ENCODE measurements around the gene BPIFA1. TPM values are rescaled to one million over a fixed set of nuclear protein-coding genes. Genes with fewer than 3 reads are reported as not detected.

BPIFA1 gene
- total and polyA plus RNA-seq, 2 experiments from 2014 or later: not detected

- no peak overlapping the region for H3K4me3 ChIP-seq
Observed at GRCh38 chr20:33279261-33279910, 43.6 kb downstream of the BPIFA1 start.

More at GRCh38 chr20:33279261-33279910, 43.6 kb downstream of the BPIFA1 start:
- peaks cover 23% of the 10 kb centered on the region for H3K4me1 Mint-ChIP-seq
- Histone ChIP-seq H3K4me1 (ENCODE audit: insufficient read depth) (0 out of 2 replicates have a peak, but pooled peaks cover 8% of the 10 kb centered on the region), H3K4me2 (no peak overlapping the region), H3K27me3 (ENCODE audit: insufficient read depth) (no peaks in the 10 kb centered on the region), H3K79me2 (replicated peaks; ENCODE audit: insufficient read depth) (no peaks in the 10 kb centered on the region), H3K36me3 (ENCODE audit: insufficient read depth) (no peaks in the 10 kb centered on the region), H3F3A (replicated peaks; ENCODE audit: low read depth) (no peaks in the 10 kb centered on the region), H2AFZ (no peak overlapping the region), H4K20me1 (replicated peaks; ENCODE audit: insufficient read depth) (no peaks in the 10 kb centered on the region), H3K27ac (ENCODE audit: low read depth) (no peak overlapping the region), H3K9me2 (ENCODE audit: insufficient read depth) (no peaks in the 10 kb centered on the region)
- DNase-seq (ENCODE audit: low spot score): no peak
- ATAC-seq: no peak
- H3K9me3 Mint-ChIP-seq: no peaks in the 10 kb centered on the region
- H3K27ac Mint-ChIP-seq: no peak overlapping the region
- H3K36me3 Mint-ChIP-seq (ENCODE audit: low read depth): no peaks in the 10 kb centered on the region
- no peak overlapping the region for H3K4me3 Mint-ChIP-seq
- TF ChIP-seq ZNF331 (CRISPR knock-in tag; IDR thresholded peaks at IDR 0.05; ENCODE audit: low read depth) (no peak), EZH2 (IDR thresholded peaks at IDR 0.05; ENCODE audit: low read depth, unreplicated experiment) (no peak), CTCF (conservative IDR thresholded peaks at IDR 0.05; ENCODE audit: low read depth in 2 of 2) (no peak), STAT1 (IDR thresholded peaks at IDR 0.05; ENCODE audit: unreplicated experiment) (no peak), EZH2phosphoT487 (IDR thresholded peaks at IDR 0.05; ENCODE audit: unreplicated experiment) (no peak), CREB1 (CRISPR knock-in tag; IDR thresholded peaks at IDR 0.05; ENCODE audit: low read depth) (no peak), JUNB (IDR thresholded peaks at IDR 0.05; ENCODE audit: unreplicated experiment) (no peak), POLR2AphosphoS5 (IDR thresholded peaks at IDR 0.05; ENCODE audit: low read depth) (no peak)
- TF ChIP-seq, protein P1, sequence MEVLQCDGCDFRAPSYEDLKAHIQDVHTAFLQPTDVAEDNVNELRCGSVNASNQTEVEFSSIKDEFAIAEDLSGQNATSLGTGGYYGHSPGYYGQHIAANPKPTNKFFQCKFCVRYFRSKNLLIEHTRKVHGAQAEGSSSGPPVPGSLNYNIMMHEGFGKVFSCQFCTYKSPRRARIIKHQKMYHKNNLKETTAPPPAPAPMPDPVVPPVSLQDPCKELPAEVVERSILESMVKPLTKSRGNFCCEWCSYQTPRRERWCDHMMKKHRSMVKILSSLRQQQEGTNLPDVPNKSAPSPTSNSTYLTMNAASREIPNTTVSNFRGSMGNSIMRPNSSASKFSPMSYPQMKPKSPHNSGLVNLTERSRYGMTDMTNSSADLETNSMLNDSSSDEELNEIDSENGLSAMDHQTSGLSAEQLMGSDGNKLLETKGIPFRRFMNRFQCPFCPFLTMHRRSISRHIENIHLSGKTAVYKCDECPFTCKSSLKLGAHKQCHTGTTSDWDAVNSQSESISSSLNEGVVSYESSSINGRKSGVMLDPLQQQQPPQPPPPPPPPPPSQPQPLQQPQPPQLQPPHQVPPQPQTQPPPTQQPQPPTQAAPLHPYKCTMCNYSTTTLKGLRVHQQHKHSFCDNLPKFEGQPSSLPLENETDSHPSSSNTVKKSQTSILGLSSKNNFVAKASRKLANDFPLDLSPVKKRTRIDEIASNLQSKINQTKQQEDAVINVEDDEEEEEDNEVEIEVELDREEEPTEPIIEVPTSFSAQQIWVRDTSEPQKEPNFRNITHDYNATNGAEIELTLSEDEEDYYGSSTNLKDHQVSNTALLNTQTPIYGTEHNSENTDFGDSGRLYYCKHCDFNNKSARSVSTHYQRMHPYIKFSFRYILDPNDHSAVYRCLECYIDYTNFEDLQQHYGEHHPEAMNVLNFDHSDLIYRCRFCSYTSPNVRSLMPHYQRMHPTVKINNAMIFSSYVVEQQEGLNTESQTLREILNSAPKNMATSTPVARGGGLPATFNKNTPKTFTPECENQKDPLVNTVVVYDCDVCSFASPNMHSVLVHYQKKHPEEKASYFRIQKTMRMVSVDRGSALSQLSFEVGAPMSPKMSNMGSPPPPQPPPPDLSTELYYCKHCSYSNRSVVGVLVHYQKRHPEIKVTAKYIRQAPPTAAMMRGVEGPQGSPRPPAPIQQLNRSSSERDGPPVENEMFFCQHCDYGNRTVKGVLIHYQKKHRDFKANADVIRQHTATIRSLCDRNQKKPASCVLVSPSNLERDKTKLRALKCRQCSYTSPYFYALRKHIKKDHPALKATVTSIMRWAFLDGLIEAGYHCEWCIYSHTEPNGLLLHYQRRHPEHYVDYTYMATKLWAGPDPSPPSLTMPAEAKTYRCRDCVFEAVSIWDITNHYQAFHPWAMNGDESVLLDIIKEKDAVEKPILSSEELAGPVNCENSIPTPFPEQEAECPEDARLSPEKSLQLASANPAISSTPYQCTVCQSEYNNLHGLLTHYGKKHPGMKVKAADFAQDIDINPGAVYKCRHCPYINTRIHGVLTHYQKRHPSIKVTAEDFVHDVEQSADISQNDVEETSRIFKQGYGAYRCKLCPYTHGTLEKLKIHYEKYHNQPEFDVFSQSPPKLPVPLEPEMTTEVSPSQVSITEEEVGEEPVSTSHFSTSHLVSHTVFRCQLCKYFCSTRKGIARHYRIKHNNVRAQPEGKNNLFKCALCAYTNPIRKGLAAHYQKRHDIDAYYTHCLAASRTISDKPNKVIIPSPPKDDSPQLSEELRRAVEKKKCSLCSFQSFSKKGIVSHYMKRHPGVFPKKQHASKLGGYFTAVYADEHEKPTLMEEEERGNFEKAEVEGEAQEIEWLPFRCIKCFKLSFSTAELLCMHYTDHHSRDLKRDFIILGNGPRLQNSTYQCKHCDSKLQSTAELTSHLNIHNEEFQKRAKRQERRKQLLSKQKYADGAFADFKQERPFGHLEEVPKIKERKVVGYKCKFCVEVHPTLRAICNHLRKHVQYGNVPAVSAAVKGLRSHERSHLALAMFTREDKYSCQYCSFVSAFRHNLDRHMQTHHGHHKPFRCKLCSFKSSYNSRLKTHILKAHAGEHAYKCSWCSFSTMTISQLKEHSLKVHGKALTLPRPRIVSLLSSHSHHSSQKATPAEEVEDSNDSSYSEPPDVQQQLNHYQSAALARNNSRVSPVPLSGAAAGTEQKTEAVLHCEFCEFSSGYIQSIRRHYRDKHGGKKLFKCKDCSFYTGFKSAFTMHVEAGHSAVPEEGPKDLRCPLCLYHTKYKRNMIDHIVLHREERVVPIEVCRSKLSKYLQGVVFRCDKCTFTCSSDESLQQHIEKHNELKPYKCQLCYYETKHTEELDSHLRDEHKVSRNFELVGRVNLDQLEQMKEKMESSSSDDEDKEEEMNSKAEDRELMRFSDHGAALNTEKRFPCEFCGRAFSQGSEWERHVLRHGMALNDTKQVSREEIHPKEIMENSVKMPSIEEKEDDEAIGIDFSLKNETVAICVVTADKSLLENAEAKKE (CRISPR knock-in tag; IDR thresholded peaks at IDR 0.05): no peak
- TF ChIP-seq, protein P2, sequence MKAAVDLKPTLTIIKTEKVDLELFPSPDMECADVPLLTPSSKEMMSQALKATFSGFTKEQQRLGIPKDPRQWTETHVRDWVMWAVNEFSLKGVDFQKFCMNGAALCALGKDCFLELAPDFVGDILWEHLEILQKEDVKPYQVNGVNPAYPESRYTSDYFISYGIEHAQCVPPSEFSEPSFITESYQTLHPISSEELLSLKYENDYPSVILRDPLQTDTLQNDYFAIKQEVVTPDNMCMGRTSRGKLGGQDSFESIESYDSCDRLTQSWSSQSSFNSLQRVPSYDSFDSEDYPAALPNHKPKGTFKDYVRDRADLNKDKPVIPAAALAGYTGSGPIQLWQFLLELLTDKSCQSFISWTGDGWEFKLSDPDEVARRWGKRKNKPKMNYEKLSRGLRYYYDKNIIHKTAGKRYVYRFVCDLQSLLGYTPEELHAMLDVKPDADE (IDR thresholded peaks at IDR 0.05): no peak
- TF ChIP-seq, protein P3, sequence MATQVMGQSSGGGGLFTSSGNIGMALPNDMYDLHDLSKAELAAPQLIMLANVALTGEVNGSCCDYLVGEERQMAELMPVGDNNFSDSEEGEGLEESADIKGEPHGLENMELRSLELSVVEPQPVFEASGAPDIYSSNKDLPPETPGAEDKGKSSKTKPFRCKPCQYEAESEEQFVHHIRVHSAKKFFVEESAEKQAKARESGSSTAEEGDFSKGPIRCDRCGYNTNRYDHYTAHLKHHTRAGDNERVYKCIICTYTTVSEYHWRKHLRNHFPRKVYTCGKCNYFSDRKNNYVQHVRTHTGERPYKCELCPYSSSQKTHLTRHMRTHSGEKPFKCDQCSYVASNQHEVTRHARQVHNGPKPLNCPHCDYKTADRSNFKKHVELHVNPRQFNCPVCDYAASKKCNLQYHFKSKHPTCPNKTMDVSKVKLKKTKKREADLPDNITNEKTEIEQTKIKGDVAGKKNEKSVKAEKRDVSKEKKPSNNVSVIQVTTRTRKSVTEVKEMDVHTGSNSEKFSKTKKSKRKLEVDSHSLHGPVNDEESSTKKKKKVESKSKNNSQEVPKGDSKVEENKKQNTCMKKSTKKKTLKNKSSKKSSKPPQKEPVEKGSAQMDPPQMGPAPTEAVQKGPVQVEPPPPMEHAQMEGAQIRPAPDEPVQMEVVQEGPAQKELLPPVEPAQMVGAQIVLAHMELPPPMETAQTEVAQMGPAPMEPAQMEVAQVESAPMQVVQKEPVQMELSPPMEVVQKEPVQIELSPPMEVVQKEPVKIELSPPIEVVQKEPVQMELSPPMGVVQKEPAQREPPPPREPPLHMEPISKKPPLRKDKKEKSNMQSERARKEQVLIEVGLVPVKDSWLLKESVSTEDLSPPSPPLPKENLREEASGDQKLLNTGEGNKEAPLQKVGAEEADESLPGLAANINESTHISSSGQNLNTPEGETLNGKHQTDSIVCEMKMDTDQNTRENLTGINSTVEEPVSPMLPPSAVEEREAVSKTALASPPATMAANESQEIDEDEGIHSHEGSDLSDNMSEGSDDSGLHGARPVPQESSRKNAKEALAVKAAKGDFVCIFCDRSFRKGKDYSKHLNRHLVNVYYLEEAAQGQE (IDR thresholded peaks at IDR 0.05; ENCODE audit: unreplicated experiment): no peak
- peaks cover 21% of the 10 kb centered on the region for H3K27me3 Mint-ChIP-seq (ENCODE audit: insufficient read depth, low read depth, poor library complexity)

Measured in GM23338 (cell line).